ENCODE results near the gene ARL15.

GRCh38 chr5:54206580-54207229 lies 103.7 kb downstream of the ARL15 start:
- TF ChIP-seq POLR2A (IDR thresholded peaks at IDR 0.05; ENCODE audit: low read depth, low read length), result no peak
- TF ChIP-seq SPI1 (IDR thresholded peaks at IDR 0.05; ENCODE audit: low read depth, low read length), result no peak
- TF ChIP-seq TAF1 (IDR thresholded peaks at IDR 0.05; ENCODE audit: low read depth, low read length), result no peak
- TF ChIP-seq POLR2AphosphoS5 (IDR thresholded peaks at IDR 0.05; ENCODE audit: low read depth, low read length), result no peak
- TF ChIP-seq PAX5 (IDR thresholded peaks at IDR 0.05; ENCODE audit: insufficient read depth, low read length, severe bottlenecking), result no peak
- no peak for TF ChIP-seq POU2F2 (IDR thresholded peaks at IDR 0.05; ENCODE audit: low read depth, low read length)

Data from GM12891 (cell line).